NCI-H128 (cell line): ENCODE results near the gene SOBP.
A peak's percentile ranks its signal among the peaks of the same experiment; 100 is the strongest.
"Not testable (repeated sequence)": the region's sequence is repeated elsewhere in the genome, so short reads cannot be mapped to it uniquely, and the experiment has no call there.

ENCODE experiments used
- DNase-seq: peaks from one replicate; lab custom pipeline; 2025; ENCODE audit not compliant: unreplicated experiment; lab: John Stamatoyannopoulos, UW

SOBP gene

GRCh38 chr6:107488875-107489635 is 862 bp upstream of the SOBP start:
- no peak for DNase-seq

GRCh38 chr6:107490566-107491137 is 735 bp downstream of the SOBP start:
- no peak for DNase-seq

- no peak for DNase-seq
These were observed 1.3 kb downstream of the SOBP start for GRCh38 chr6:107491138-107491609.

- no peak for DNase-seq
These were observed 2.1 kb downstream of the SOBP start for GRCh38 chr6:107491760-107492660.

- peak; percentile 50 for DNase-seq
These were observed 3.5 kb downstream of the SOBP start for GRCh38 chr6:107493158-107494057.

GRCh38 chr6:107495196-107495643 is 5.3 kb downstream of the SOBP start:
- DNase-seq: no peak

GRCh38 chr6:107495971-107496370 is 6.1 kb downstream of the SOBP start:
- DNase-seq: no peak

- DNase-seq: no peak
These were observed 7.2 kb downstream of the SOBP start for GRCh38 chr6:107496892-107497684.

GRCh38 chr6:107504270-107505026 is 14.5 kb downstream of the SOBP start:
- DNase-seq: no peak

- DNase-seq: no peak
These were observed 16.2 kb downstream of the SOBP start for GRCh38 chr6:107506145-107506544.

- DNase-seq: no peak
These were observed 19.6 kb downstream of the SOBP start for GRCh38 chr6:107509506-107509905.

- DNase-seq: no peak
These were observed 20.2 kb downstream of the SOBP start for GRCh38 chr6:107510108-107510507.

- DNase-seq: no peak
These were observed 21.6 kb downstream of the SOBP start for GRCh38 chr6:107511511-107511993.

- DNase-seq: no peak
These were observed 23.3 kb downstream of the SOBP start for GRCh38 chr6:107513214-107513613.

- DNase-seq: no peak
These were observed 26.0 kb downstream of the SOBP start for GRCh38 chr6:107515955-107516354.

- no peak for DNase-seq
These were observed 27.4 kb downstream of the SOBP start for GRCh38 chr6:107517274-107517673.

GRCh38 chr6:107519224-107519623 is 29.3 kb downstream of the SOBP start:
- DNase-seq: not testable (repeated sequence)

- DNase-seq: not testable (repeated sequence)
These were observed 30.8 kb downstream of the SOBP start for GRCh38 chr6:107520706-107521105.
